DMS114 treated with DMSO at 0.1 percent for 48 hours (cell line): ENCODE data around the gene FMNL2.

ENCODE experiments used
- DNase-seq: peaks from one replicate; lab custom pipeline; 2025; ENCODE audit not compliant: unreplicated experiment; lab: John Stamatoyannopoulos, UW

Gene FMNL2

GRCh38 chr2:152421521-152422370 lies 86.8 kb downstream of the FMNL2 start:
- no peak for DNase-seq

- no peak for DNase-seq
These were observed 88.7 kb downstream of the FMNL2 start for GRCh38 chr2:152423684-152424083.

GRCh38 chr2:152425765-152426727 lies 91.1 kb downstream of the FMNL2 start:
- DNase-seq: no peak

- no peak for DNase-seq
These were observed 91.8 kb downstream of the FMNL2 start for GRCh38 chr2:152426801-152427200.

- DNase-seq: no peak
These were observed 92.9 kb downstream of the FMNL2 start for GRCh38 chr2:152427902-152428301.

- no peak for DNase-seq
These were observed 94.0 kb downstream of the FMNL2 start for GRCh38 chr2:152428800-152429582.

- no peak for DNase-seq
These were observed 95.9 kb downstream of the FMNL2 start for GRCh38 chr2:152430876-152431275.

GRCh38 chr2:152431370-152432098 lies 96.6 kb downstream of the FMNL2 start:
- DNase-seq: no peak

GRCh38 chr2:152432206-152432653 lies 97.3 kb downstream of the FMNL2 start:
- DNase-seq: no peak

GRCh38 chr2:152432765-152433164 lies 97.8 kb downstream of the FMNL2 start:
- DNase-seq: no peak

- no peak for DNase-seq
These were observed 98.3 kb downstream of the FMNL2 start for GRCh38 chr2:152433289-152433688.

GRCh38 chr2:152433791-152434190 lies 98.8 kb downstream of the FMNL2 start:
- no peak for DNase-seq

- no peak for DNase-seq
These were observed 99.6 kb downstream of the FMNL2 start for GRCh38 chr2:152434395-152435182.

GRCh38 chr2:152436148-152436547 lies 101.2 kb downstream of the FMNL2 start:
- DNase-seq: no peak

- no peak for DNase-seq
These were observed 102.5 kb downstream of the FMNL2 start for GRCh38 chr2:152437276-152438108.

GRCh38 chr2:152440049-152440448 lies 105.1 kb downstream of the FMNL2 start:
- DNase-seq: no peak

GRCh38 chr2:152440460-152440859 lies 105.5 kb downstream of the FMNL2 start:
- no peak for DNase-seq

GRCh38 chr2:152441961-152442360 lies 107.0 kb downstream of the FMNL2 start:
- no peak for DNase-seq

- no peak for DNase-seq
These were observed 108.8 kb downstream of the FMNL2 start for GRCh38 chr2:152443771-152444170.
